Lung (tissue), 12 donors: ENCODE results near the gene PLXNA1. TPM values are rescaled to one million over a fixed set of nuclear protein-coding genes. Genes with fewer than 3 reads are reported as not detected.

Source experiments
- ATAC-seq: fragments of 200-7000 bp; cut with Tn5 transposase; one replicate; pipeline ENCODE4 v1.9.1; 2020; ENCODE audit warnings: moderate number of reproducible peaks; ENCODE audit not compliant: insufficient read depth, low FRiP score
- DNase-seq, 3 donors: peaks; one replicate each; pipeline ENCODE4 v3.0.0-alpha.2; 2013 to 2017
- H3K27ac ChIP-seq, 2 donors: one replicate each; pipeline ENCODE4 v1.5.1; 2013; ENCODE audit warnings: mild to moderate bottlenecking in 2 of 2, moderate library complexity in 2 of 2, control low read depth in 1 of 2, inconsistent platforms in 1 of 2, low read depth in 1 of 2, low read length in 1 of 2
- H3K27me3 ChIP-seq, 3 donors: one replicate each; pipeline ENCODE4 v1.5.1; 2013; ENCODE audit warnings: low read length in 2 of 3; ENCODE audit not compliant: control insufficient read depth in 3 of 3, insufficient read depth in 3 of 3
- H3K36me3 ChIP-seq, 4 donors: one replicate each; pipeline ENCODE4 v1.5.1; 2013; ENCODE audit warnings: low read length in 4 of 4, mild to moderate bottlenecking in 1 of 4, moderate library complexity in 1 of 4; ENCODE audit not compliant: control insufficient read depth in 4 of 4, insufficient read depth in 4 of 4
- H3K4me1 ChIP-seq, 5 donors: one replicate each; pipeline ENCODE4 v1.5.1; 2013; ENCODE audit warnings: low read length in 5 of 5, mild to moderate bottlenecking in 2 of 5, moderate library complexity in 1 of 5; ENCODE audit not compliant: control insufficient read depth in 5 of 5, insufficient read depth in 5 of 5
- H3K4me3 ChIP-seq: one replicate; pipeline ENCODE4 v1.5.1; 2013; ENCODE audit warnings: mild to moderate bottlenecking, control low read depth, moderate library complexity
- H3K9ac ChIP-seq, 2 donors: one replicate each; pipeline ENCODE4 v1.5.1; 2013; ENCODE audit warnings: low read length in 2 of 2, control low read depth in 1 of 2; ENCODE audit not compliant: insufficient read depth in 1 of 2
- H3K9me3 ChIP-seq, 4 donors: one replicate each; pipeline ENCODE4 v1.5.1; 2013; ENCODE audit warnings: low read length in 3 of 4, mild to moderate bottlenecking in 1 of 4, moderate library complexity in 1 of 4; ENCODE audit not compliant: control insufficient read depth in 4 of 4, insufficient read depth in 3 of 4
- WGBS, 2 donors: extraction: QIAGEN DNeasy Blood & Tissue Kit; methylation state at CpG; one replicate each; pipeline ENCODE4 v1.1.7; 2013; 5-methylcytosine and 5-hydroxymethylcytosine counted together
- polyA plus RNA-seq, 2 donors: library from polyadenylated mRNA; stranded (reverse); fragments of 200-250 nt; gene quantifications; one replicate each; pipeline ENCODE4 v1.2.1, GENCODE V29; 2013
- total RNA-seq, 2 donors: library from RNA; depleted of rRNA in 1 of 2; stranded (reverse); fragments of >200 nt in 1 of 2; gene quantifications; one replicate each; pipeline ENCODE4 v1.2.1, GENCODE V29; 2014 to 2021
- TF ChIP-seq, protein P1 (sequence below): IDR thresholded peaks from 2 replicates; pipeline ENCODE4 v1.5.1; 2012; ENCODE audit warnings: mild to moderate bottlenecking; ENCODE audit errors: control extremely low read depth, extremely low read depth
- donor health status: control.
- donor health status: control.
- donor health status: Bipolar disorder and iron deficiency.
- donor health status: healthy.
- donor health status: DM: yes; HTN: yes; CAD: no.

PLXNA1 gene
- total and polyA plus RNA-seq, 4 donors = 17.6 to 51.7 (median 21.7) TPM

GRCh38 chr3:126983276-126983652 is 349 bp downstream of the PLXNA1 start:
- H3K27ac ChIP-seq = no peak overlapping the region
- TF ChIP-seq, protein P1, sequence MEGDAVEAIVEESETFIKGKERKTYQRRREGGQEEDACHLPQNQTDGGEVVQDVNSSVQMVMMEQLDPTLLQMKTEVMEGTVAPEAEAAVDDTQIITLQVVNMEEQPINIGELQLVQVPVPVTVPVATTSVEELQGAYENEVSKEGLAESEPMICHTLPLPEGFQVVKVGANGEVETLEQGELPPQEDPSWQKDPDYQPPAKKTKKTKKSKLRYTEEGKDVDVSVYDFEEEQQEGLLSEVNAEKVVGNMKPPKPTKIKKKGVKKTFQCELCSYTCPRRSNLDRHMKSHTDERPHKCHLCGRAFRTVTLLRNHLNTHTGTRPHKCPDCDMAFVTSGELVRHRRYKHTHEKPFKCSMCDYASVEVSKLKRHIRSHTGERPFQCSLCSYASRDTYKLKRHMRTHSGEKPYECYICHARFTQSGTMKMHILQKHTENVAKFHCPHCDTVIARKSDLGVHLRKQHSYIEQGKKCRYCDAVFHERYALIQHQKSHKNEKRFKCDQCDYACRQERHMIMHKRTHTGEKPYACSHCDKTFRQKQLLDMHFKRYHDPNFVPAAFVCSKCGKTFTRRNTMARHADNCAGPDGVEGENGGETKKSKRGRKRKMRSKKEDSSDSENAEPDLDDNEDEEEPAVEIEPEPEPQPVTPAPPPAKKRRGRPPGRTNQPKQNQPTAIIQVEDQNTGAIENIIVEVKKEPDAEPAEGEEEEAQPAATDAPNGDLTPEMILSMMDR = no peak
- H3K27me3 ChIP-seq = peaks cover 0 to 11% (median 6%) of the 10 kb centered on the region in 3 donors
- H3K9ac ChIP-seq = no peak overlapping the region
- ATAC-seq (no peak), DNase-seq (no peak)
- H3K4me3 ChIP-seq = peak overlapping the region; percentile 66
- H3K4me1 ChIP-seq = peaks cover 0 to 23% (median 5%) of the 10 kb centered on the region in 5 donors
- peaks cover 0 to 2% (median 0%) of the 10 kb centered on the region in 4 donors for H3K9me3 ChIP-seq
- peaks cover 0 to under 1% (median 0%) of the 10 kb centered on the region in 4 donors for H3K36me3 ChIP-seq
- WGBS, 2 donors = 1% methylated on average over 29 to 70 of the region's 70 CpGs

GRCh38 chr3:126983653-126984390 is 907 bp downstream of the PLXNA1 start:
- peak overlapping the region; percentile 66 for H3K4me3 ChIP-seq
- ATAC-seq (no peak), DNase-seq (peak; percentile 62 to 66 (median 62))
- TF ChIP-seq, protein P1 = no peak
- 1 to 3% methylated on average over 21 to 61 of the region's 61 CpGs for WGBS, 2 donors
- H3K9ac ChIP-seq = no peak overlapping the region
- peaks cover 0 to 23% (median 5%) of the 10 kb centered on the region in 5 donors for H3K4me1 ChIP-seq
- H3K27me3 ChIP-seq = peaks cover 0 to 10% (median 4%) of the 10 kb centered on the region in 3 donors
- H3K27ac ChIP-seq = peak overlapping the region in 1 of 2 donors; percentile 16
- H3K36me3 ChIP-seq = peaks cover 0 to 5% (median 0%) of the 10 kb centered on the region in 4 donors
- H3K9me3 ChIP-seq = peaks cover 0 to 2% (median 0%) of the 10 kb centered on the region in 4 donors

DNA sequence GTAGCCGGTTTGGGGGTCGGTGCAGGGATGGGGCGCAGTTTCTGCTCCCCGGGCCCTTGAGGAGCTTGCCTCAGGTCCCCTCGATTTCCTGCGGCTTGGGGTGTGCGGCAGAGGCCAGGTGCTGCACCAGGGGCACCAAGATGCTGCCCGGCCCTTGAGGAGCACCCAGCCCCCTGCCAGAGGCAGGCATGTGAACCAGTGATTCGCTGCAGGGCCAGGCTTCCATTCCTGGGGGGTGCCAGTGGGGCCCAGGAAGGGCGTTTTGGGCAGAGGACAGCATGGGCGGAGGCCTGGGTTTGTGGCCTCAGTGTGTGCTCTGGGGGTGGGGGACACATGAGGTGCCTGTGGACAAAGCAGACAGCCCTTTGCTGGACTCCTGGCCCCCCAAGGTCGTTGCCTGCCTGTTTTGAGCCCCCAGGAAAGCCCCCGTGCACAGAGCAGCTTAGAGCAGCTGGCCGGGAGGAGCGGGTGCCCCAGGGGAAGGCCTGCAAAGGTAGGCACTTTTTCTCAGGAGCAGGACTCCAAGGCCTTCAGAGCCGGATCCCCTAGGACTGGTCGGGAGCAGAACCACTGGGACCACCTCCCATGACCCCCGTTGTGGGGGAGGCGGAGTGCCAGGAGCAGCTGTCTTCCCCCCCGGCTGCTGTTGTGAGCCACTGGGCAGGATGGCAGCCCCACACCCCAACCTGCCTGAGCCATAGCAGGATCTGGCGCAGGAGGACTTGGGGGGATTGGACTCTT is 1.6 kb downstream of the PLXNA1 start:
- H3K4me1 ChIP-seq = peaks cover 0 to 23% (median 5%) of the 10 kb centered on the region in 5 donors
- peak overlapping the region; percentile 66 for H3K4me3 ChIP-seq
- no peak overlapping the region for H3K27ac ChIP-seq
- 60 to 66% methylated on average over 21 of the region's 21 CpGs for WGBS, 2 donors
- DNase-seq (no peak), ATAC-seq (no peak)
- H3K36me3 ChIP-seq = peaks cover 3 to 13% (median 5%) of the 10 kb centered on the region in 4 donors
- TF ChIP-seq, protein P1 = no peak
- H3K9me3 ChIP-seq = peaks cover 0 to 2% (median 0%) of the 10 kb centered on the region in 4 donors
- peaks cover 0 to 10% (median 4%) of the 10 kb centered on the region in 3 donors for H3K27me3 ChIP-seq
- peak overlapping the region in 1 of 2 donors; percentile 7 for H3K9ac ChIP-seq
